Measurements from ENCODE around the gene RAB6B.

GRCh38 chr3:133941415-133941821 is 45.7 kb upstream of the RAB6B start:
- no peak for TF ChIP-seq POLR2AphosphoS5 (IDR thresholded peaks at IDR 0.05)
- TF ChIP-seq CTCF (IDR thresholded peaks at IDR 0.05 in 8 of 11, conservative IDR thresholded peaks at IDR 0.05 in 3 of 11): no peak
- no peak for TF ChIP-seq POLR2A (IDR thresholded peaks at IDR 0.05)
